GM18861 (cell line): ENCODE data around the gene LAP3.
"Not testable (repeated sequence)": the region's sequence is repeated elsewhere in the genome, so short reads cannot be mapped to it uniquely, and the experiment has no call there.

Experiments used
- ATAC-seq: cut with Tn5 transposase; IDR thresholded peaks from one replicate; pipeline ENCODE4 v1.9.1; 2021; ENCODE audit not compliant: unreplicated experiment

Gene LAP3

GRCh38 chr4:17561195-17561909, 15.6 kb upstream of the LAP3 start:
- no peak for ATAC-seq

DNA sequence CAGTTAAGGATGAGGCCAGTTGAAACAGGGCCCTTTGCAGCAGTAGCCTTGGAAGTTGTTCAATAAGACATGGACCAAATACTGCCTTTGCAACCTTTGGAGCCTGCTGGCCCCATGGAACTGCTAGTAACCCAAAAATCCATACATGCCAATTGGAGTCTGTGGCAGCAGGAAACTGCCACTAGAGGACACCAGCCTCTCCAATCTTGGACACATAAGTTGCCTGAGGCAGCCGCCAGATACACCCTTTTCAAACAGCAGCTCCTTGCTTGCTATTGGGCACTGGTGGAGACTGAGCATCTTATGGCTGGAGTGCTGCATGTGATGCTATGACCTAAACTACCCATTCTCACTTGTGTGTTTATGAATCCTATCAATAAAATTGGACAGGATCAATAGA, 14.8 kb upstream of the LAP3 start:
- no peak for ATAC-seq

DNA sequence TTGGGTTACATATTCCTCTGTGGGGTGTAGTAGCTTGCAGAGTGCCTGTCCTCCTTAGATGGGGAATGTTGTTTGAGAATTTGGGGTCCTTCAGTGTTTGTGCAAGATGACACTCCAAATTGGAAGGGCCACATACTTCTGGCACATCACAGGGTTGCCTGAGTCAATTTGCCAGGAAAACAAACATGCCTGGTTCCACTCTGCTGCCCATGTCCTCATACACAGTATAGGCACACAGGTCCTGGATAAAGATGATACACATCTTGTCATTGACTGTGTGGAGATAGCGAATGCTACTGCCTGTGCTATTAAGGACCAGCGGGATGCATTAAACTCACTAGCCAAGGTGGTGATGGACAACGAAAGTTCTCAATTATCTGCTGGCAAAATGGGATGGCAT, 11.2 kb upstream of the LAP3 start:
- no peak for ATAC-seq

GRCh38 chr4:17567271-17567670, 9.7 kb upstream of the LAP3 start:
- no peak for ATAC-seq

DNA sequence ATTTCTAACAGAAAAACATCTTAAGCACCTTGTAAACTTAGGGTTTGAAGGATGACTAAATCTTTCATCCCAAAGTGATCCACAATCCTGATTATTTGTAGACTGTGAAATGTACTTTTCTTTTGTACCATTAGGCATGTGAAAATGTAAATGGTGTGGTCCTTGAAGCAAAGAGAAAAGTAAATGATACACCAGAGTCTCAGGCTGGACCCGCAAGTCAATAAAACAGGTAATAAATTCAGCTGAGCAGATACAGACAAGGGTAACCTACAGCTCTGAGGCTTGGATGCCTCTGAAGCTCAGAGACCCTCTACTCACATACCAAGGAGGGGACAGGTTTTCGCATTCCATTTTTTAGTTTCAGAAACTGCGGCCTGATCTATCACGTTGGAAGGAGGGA, 2.8 kb upstream of the LAP3 start:
- ATAC-seq, result no peak

GRCh38 chr4:17575177-17575576, 1.8 kb upstream of the LAP3 start:
- ATAC-seq, result not testable (repeated sequence)

GRCh38 chr4:17577665-17578481, 875 bp downstream of the LAP3 start:
- no peak for ATAC-seq

DNA sequence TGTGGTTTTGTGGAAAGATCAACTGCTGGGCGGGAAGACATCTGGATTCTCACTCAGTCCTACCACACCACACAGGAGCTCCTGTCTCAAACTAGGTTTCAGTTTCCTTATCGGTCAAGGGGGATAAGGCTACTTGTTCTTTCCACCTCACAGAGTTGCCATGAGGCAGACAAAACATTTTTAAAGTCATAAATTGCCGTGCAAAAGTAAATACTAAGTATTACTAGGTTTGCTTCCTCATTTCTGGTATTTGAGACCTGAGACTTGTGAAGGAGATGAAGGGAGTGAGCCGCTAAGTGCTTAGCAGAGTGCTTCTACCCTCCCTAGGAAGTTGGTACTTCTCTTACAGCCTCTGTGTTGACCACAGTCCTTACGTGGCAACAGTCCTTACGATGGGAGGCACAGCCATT, 1.5 kb downstream of the LAP3 start:
- peak; percentile 34 for ATAC-seq

GRCh38 chr4:17580969-17581368, 4.0 kb downstream of the LAP3 start:
- no peak for ATAC-seq

DNA sequence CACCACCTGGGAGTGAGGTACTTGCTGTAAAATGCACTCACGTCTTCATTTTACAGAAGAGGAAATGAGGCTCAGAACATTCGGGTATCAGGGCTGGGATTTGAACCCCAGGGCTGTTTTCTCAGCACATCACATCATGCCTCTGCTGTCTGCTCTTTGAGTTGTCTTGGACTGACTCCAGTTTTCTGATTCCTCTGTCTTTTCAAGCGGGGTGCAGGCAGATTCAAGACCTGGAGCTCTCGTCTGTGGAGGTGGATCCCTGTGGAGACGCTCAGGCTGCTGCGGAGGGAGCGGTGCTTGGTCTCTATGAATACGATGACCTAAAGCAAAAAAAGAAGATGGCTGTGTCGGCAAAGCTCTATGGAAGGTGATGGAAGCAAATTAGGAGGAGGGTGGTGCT, 6.3 kb downstream of the LAP3 start:
- ATAC-seq, result no peak

GRCh38 chr4:17583941-17584340, 6.9 kb downstream of the LAP3 start:
- no peak for ATAC-seq

GRCh38 chr4:17584521-17585213, 7.7 kb downstream of the LAP3 start:
- ATAC-seq, result no peak

DNA sequence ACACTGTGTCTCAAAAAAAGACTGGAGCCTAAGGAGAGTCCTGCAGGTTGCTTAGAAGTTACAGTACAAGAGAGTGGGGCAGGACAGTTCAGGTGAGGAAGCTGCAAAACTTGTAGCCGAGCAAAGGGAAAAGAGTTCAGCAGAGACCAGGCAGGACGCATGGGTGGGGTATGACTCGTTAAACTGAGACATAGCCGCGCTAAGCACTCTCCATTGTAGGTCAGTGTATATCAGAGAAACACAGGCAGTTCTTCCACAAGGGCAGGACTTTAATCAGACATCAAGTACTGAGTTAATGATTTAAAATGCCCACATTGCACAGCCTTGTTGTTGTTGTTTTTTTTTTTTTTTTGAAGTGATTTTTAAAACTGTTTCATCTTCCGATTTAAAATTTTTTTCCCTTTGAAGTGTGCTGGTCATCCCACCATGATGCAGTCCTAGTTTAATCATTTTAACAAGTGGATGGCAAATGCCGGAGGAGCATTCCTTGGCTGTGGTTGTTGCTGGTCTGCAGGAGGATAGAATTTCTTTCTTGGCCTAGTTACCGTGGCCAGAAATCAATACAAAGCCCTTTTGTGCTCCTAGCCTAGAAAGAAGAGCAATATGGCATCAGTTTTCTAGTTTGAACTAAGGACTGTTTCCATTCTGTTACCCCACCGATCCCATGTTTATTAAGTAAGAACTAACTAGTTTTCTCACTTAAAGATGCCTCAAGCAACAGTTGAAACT, 10.3 kb downstream of the LAP3 start:
- no peak for ATAC-seq

GRCh38 chr4:17589355-17589754, 12.4 kb downstream of the LAP3 start:
- no peak for ATAC-seq

DNA sequence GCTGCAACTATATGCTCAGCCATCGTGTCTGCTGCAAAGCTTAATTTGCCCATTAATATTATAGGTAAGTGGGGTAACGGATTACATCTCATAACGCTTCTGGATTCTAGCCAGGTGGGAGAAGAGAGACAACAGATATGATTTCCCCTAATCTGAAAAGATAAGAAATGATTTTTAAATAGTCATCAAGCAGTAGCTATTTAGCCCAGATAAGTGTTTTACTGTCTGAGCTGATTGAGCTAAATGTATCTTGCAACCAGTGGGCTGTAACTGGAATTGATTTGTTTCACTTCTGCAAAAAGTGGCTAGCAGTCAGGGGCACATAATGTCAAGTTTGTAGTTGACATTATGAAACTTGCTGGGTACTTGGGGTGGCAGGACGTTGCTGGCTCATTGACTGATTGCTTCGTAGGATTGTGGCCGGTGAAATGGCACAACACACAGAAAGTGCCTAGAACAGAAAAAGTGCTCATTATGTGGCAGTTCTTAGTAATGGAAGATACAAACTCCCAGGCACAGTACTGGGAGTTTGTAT, 18.5 kb downstream of the LAP3 start:
- peak; percentile 87 for ATAC-seq

DNA sequence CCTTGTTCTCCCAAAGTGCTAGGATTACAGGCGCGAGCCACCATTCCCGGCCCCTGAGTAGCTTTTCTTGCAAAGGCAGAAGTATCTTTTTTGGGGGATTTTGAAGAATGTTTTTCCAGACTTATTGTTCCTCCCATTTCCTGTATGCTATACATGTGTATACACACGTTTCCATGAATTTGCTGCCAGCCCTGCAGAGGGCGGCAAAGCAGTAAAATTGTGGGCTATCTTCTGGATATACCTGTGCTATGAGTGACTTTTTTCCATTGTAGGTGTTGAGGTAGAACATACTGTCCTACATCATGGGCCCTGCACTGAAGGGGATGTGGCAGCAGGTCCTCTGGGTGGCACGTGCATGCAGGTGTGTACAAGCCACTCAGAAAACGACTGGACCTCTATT, 20.5 kb downstream of the LAP3 start:
- no peak for ATAC-seq

DNA sequence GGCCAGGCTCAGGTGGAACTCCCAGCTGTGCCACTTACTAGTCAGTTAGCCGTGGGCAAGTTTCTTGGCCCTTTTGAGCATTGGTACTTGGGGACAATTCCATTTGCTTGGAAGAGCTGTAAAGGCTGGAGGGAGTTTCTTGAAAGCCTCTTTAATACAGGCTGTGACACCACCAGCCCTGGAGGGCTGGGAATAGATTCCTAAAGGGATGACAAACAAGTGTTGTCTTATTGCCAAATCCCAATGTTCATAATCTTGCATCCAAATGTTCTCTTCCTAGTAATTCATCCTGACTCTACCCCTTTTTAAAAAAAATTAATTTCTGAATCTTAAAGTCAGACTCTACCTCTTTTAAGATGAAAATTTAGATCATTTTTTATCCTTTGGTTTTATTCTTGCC, 22.8 kb downstream of the LAP3 start:
- no peak for ATAC-seq

GRCh38 chr4:17605236-17605635, 28.2 kb downstream of the LAP3 start:
- ATAC-seq, result no peak

DNA sequence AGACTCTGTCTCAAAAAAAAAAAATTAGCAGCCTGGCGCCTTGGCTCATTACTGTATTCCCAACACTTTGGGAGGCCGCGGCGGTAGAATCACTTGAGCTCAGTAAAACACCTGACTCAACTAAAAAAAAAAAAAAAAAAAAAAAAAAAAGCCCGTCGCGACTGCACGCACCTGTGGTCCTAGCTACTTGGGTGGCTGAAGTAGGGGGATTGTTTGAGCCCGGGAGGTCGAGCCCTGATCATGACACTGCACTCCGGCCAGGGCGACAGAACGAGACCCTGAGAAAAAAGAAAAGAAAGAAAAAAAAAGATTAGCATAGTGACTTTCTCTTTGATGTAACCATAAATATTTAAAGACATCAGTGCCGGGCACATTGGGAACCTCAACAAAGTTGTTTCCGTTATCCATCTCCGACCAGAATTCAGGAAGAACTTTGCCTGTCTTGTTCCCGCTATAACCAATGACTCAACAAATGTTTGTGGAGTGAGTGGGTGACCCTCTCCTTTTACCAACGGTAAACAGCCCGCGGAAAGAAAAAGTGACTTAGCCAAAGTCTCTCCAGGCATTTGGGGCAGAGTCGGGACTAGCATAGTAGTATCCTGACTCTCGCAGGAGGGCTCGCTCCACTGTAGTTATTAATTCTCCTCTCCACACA, 36.9 kb downstream of the LAP3 start:
- ATAC-seq, result peak; percentile 33
